GF-D8 (cell line): ENCODE results near the gene ATCAY.

Source experiments
- DNase-seq: peaks from one replicate; lab custom pipeline; 2025; lab: John Stamatoyannopoulos, UW

The ATCAY gene

DNA sequence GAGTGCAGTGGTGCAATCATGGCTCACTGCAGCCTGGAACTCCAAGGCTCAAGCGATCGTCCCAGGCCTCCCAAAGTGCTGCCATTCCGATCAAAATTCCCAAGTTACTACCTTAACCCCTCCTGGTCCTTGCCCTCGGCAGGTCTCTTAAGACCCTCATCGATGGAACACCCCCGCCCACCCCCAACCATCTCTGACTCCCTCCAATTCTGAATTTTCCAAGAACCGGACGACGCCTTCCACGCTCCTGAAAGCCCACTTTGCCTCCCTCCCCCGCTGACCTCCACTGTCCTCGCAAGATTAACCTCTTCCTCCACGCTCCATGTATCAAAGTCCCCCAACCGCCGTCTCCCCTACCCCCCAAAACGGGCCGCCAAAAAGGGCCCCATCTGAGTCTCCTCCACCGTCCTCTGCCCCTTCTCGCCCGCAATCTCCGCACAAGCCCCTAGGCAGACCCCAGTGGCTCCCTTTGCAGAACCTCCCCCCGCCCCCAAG lies 89.9 kb downstream of the ATCAY start:
- no peak for DNase-seq

DNA sequence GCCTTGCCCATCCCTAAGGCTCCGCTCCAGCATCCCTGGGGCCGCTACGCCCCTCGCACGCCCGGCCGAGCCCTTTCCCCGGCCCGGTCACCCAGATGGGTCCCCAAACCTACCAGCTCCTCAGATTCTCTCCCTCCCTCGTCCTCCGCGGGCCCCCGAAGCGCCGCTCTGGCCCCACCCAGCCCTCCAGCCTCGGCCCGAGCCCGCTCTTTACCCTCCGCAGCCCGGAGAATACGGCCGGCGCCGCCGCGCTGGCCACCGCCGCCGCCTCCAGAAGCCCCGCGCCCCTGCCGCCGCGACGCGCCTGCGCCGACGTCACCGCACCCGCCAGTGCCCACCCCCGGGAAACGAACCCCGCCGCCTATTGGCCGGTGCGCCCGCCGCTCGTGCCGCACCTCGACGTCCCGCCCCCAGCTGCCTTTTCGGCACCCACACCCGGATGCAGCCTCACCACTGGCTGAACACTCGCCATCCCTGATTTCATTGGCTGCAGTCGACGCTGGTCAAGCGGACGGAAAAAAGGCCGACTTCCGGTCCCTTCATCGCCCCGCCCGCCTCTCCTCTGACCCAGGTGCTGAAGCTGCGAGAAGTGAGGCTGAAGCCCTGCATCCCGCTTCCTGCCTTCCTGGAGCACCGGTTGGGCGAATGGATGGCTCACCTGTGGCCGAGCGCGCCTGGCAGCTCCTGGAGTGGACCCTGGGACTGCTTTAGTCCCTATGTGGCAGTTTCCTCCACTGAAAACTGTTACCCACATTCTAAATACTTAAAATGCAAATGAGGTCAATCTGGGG lies 90.5 kb downstream of the ATCAY start, which contains the start of gene DAPK3:
Gene DAPK3, minus strand, starts transcription at position 292 of the 791 bp plus-strand sequence. CDS start 1,364 bp downstream, outside the sequence.
- peak; percentile 87 for DNase-seq

DNA sequence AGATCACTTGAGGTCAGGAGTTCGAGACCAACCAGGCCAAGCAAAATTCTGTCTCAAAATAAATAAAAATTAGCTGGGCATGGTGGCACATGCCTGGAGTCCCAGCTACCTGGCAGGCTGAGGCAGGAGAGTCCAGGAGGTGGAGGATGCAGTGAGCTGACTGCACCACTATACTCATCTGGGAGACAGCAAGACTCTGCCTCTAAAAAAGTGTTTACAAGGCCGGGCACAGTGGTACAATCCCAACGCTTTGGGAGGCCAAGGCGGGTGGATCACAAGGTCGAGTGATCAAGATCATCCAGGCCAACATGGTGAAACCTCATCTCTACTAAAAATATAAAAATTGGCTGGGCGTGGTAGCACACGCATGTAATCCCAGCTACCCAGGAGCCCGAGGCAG lies 94.7 kb downstream of the ATCAY start:
- DNase-seq, result no peak

DNA sequence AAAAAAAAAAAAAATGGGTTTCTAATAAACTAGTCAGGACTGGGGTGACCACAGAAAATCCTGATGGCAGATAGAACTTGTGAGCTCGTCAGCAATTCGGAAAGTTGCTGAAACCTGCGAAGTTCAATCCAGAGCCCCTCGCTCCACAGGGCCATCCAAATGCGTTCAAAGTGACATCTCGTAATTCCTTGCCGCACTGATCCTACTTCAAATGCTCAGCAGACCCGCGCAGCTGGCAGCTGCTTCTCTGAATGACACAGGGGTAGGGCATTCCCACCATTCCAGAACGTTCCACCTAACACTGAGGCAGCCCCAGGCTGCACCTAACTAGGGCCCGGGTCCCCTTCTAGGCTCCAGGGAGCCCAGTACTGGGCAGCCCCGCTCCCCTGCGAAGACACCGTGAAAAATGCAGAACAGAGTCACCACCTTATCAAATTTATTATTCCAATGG lies 95.2 kb downstream of the ATCAY start:
- DNase-seq, result no peak

- DNase-seq, result no peak
Measured at GRCh38 chr19:3976495-3977241, 96.2 kb downstream of the ATCAY start.
